Lung (tissue), 12 donors: Measurements from ENCODE around the gene UTS2. TPM values are rescaled to one million over a fixed set of nuclear protein-coding genes. Genes with fewer than 3 reads are reported as not detected.

Experiments
- ATAC-seq: fragments of 200-7000 bp; cut with Tn5 transposase; one replicate; pipeline ENCODE4 v1.9.1; 2020; ENCODE audit warnings: moderate number of reproducible peaks; ENCODE audit not compliant: insufficient read depth, low FRiP score
- DNase-seq, 3 donors: peaks; one replicate each; pipeline ENCODE4 v3.0.0-alpha.2; 2013 to 2017
- H3K27ac ChIP-seq, 2 donors: one replicate each; pipeline ENCODE4 v1.5.1; 2013; ENCODE audit warnings: mild to moderate bottlenecking in 2 of 2, moderate library complexity in 2 of 2, control low read depth in 1 of 2, inconsistent platforms in 1 of 2, low read depth in 1 of 2, low read length in 1 of 2
- H3K27me3 ChIP-seq, 3 donors: one replicate each; pipeline ENCODE4 v1.5.1; 2013; ENCODE audit warnings: low read length in 2 of 3; ENCODE audit not compliant: control insufficient read depth in 3 of 3, insufficient read depth in 3 of 3
- H3K36me3 ChIP-seq, 4 donors: one replicate each; pipeline ENCODE4 v1.5.1; 2013; ENCODE audit warnings: low read length in 4 of 4, mild to moderate bottlenecking in 1 of 4, moderate library complexity in 1 of 4; ENCODE audit not compliant: control insufficient read depth in 4 of 4, insufficient read depth in 4 of 4
- H3K4me1 ChIP-seq, 5 donors: one replicate each; pipeline ENCODE4 v1.5.1; 2013; ENCODE audit warnings: low read length in 5 of 5, mild to moderate bottlenecking in 2 of 5, moderate library complexity in 1 of 5; ENCODE audit not compliant: control insufficient read depth in 5 of 5, insufficient read depth in 5 of 5
- H3K4me3 ChIP-seq: one replicate; pipeline ENCODE4 v1.5.1; 2013; ENCODE audit warnings: mild to moderate bottlenecking, control low read depth, moderate library complexity
- H3K9ac ChIP-seq, 2 donors: one replicate each; pipeline ENCODE4 v1.5.1; 2013; ENCODE audit warnings: low read length in 2 of 2, control low read depth in 1 of 2; ENCODE audit not compliant: insufficient read depth in 1 of 2
- H3K9me3 ChIP-seq, 4 donors: one replicate each; pipeline ENCODE4 v1.5.1; 2013; ENCODE audit warnings: low read length in 3 of 4, mild to moderate bottlenecking in 1 of 4, moderate library complexity in 1 of 4; ENCODE audit not compliant: control insufficient read depth in 4 of 4, insufficient read depth in 3 of 4
- WGBS, 2 donors: extraction: QIAGEN DNeasy Blood & Tissue Kit; methylation state at CpG; one replicate each; pipeline ENCODE4 v1.1.7; 2013; 5-methylcytosine and 5-hydroxymethylcytosine counted together
- polyA plus RNA-seq, 2 donors: library from polyadenylated mRNA; stranded (reverse); fragments of 200-250 nt; gene quantifications; one replicate each; pipeline ENCODE4 v1.2.1, GENCODE V29; 2013
- total RNA-seq, 2 donors: library from RNA; depleted of rRNA in 1 of 2; stranded (reverse); fragments of >200 nt in 1 of 2; gene quantifications; one replicate each; pipeline ENCODE4 v1.2.1, GENCODE V29; 2014 to 2021
- TF ChIP-seq, protein P1 (sequence below): IDR thresholded peaks from 2 replicates; pipeline ENCODE4 v1.5.1; 2012; ENCODE audit warnings: mild to moderate bottlenecking; ENCODE audit errors: control extremely low read depth, extremely low read depth
- donor health status: control.
- donor health status: control.
- donor health status: Bipolar disorder and iron deficiency.
- donor health status: healthy.
- donor health status: DM: yes; HTN: yes; CAD: no.

Gene UTS2
- total and polyA plus RNA-seq, 4 donors: 0.82 to 1.8 TPM; not detected in 2

DNA sequence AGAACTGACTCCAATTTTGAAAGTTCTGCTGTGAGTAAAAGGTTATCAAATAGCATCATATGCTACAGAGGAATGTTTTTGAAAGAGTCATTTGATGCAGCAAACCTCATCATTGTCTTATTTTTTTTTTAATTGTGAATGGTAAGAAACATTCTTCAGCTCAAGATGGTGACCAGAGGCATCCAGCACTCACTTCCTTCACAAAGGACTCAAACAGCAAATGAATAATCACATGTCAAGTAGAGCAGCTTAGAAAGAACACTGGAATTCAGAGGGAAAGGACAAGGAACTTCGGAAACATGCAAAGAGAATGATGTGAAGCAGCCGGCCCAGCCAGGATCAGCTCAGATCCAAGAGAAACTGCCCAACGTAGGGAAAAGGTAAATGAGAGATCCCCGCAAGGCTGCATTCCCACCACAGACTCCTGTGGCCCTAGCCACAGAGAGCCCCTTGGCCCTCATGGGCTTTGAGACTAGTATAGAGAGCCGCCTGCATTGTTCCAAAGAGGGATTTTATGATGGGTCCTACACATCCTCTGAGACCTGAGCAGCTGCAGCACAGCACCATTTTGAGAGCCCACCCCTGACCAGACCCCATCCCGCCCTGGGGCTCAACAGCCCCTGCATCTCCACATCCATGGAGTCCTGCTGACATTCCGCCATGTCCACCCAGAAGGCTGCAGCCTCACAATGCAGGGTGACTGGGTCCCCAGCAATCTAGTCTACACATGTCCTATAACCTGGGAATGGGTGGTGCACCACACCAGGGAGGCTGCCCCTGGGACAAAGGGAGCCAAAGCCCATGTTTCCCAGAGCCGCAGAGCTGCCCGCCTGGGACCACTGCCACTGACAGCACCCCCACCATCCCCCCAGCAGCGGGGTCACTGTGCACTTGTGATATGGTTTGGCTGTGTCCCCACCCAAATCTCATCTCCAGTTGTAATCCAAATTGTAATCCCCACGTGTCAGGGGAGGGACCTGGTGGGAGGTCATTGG is 21.2 kb upstream of the UTS2 start:
- Histone ChIP-seq H3K9me3 (peaks cover 0 to 5% (median 1%) of the 10 kb centered on the region in 4 donors), H3K27me3 (no peaks in the 10 kb centered on the region), H3K4me1 (no peaks in the 10 kb centered on the region), H3K27ac (no peak overlapping the region), H3K36me3 (no peaks in the 10 kb centered on the region), H3K4me3 (no peak overlapping the region), H3K9ac (no peak overlapping the region)
- TF ChIP-seq, protein P1, sequence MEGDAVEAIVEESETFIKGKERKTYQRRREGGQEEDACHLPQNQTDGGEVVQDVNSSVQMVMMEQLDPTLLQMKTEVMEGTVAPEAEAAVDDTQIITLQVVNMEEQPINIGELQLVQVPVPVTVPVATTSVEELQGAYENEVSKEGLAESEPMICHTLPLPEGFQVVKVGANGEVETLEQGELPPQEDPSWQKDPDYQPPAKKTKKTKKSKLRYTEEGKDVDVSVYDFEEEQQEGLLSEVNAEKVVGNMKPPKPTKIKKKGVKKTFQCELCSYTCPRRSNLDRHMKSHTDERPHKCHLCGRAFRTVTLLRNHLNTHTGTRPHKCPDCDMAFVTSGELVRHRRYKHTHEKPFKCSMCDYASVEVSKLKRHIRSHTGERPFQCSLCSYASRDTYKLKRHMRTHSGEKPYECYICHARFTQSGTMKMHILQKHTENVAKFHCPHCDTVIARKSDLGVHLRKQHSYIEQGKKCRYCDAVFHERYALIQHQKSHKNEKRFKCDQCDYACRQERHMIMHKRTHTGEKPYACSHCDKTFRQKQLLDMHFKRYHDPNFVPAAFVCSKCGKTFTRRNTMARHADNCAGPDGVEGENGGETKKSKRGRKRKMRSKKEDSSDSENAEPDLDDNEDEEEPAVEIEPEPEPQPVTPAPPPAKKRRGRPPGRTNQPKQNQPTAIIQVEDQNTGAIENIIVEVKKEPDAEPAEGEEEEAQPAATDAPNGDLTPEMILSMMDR: no peak
- no peak for DNase-seq
- no peak for ATAC-seq
- 83 to 85% methylated on average over 11 of the region's 11 CpGs for WGBS, 2 donors

DNA sequence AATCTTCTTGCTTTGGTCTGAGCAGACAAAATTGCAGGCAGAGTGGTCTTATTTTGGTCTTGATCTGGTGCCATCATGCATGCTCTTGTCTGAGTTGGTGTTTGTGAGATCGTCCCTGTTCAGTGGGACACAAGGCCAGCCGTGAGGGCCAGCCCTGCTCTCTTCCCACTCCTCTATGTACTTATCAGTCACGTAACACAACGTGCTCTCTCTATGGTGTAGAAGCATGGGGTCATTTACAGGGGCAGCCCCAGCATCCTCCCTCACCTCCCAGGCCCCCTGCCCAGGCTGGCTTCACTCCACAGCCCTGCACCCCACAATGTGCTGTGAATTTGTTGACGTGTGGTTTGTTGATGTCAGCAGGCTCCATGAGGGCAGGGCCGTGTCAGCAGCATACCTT is 18.3 kb upstream of the UTS2 start:
- DNase-seq (no peak), ATAC-seq (no peak)
- no peak overlapping the region for H3K9ac ChIP-seq
- no peak overlapping the region for H3K27ac ChIP-seq
- no peak overlapping the region for H3K4me3 ChIP-seq
- peaks cover 0 to 1% (median 0%) of the 10 kb centered on the region in 4 donors for H3K9me3 ChIP-seq
- H3K4me1 ChIP-seq: no peaks in the 10 kb centered on the region
- no peaks in the 10 kb centered on the region for H3K27me3 ChIP-seq
- H3K36me3 ChIP-seq: no peaks in the 10 kb centered on the region
- 69 to 76% methylated on average over 6 of the region's 6 CpGs for WGBS, 2 donors
- TF ChIP-seq, protein P1: no peak

DNA sequence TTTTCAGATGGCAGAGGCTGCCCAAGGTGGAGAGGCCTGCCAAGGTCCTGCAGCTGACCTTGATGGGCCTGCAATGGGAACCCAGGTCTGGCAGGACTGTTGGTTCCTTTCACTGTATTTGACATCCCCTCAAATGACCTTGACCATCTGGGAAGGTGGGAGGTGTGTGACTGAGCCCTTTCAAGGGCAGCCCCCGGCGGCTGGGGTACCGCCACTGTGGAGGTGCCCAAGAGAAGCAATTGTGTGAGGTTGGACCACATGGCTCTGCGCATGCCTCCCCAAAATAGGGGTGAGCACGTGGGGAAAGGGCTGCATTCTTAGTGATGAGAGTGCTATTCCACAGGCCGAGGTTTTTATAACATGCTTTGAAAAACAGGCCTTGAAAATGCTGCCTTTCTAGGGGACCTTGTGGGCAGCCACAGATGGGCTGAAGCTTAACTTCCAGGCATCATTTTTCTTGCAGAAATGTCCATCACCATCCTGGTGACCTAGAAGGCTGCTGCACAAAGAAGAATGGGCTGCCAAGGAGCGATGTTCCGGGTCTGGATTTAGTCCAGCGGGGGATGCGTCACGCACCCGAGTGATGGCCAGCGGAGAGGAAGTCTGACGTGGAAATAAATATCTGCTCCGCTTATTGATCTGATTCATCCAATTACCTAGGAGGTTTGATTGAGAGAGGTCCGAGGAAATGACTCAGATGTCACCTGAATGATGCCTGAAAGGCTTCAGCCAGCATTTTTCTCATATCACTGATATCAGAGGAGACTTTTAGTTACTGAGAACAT is 16.5 kb upstream of the UTS2 start:
- Histone ChIP-seq H3K9ac (no peak overlapping the region), H3K27me3 (no peaks in the 10 kb centered on the region), H3K27ac (no peak overlapping the region), H3K4me3 (no peak overlapping the region), H3K4me1 (no peaks in the 10 kb centered on the region), H3K9me3 (peaks cover 0 to 1% (median 0%) of the 10 kb centered on the region in 4 donors), H3K36me3 (no peaks in the 10 kb centered on the region)
- WGBS, 2 donors: 85 to 91% methylated on average over 16 of the region's 16 CpGs
- TF ChIP-seq, protein P1: no peak
- ATAC-seq (no peak), DNase-seq (no peak)
